Testis (tissue), 3 donors: Measurements from ENCODE around the gene FILIP1. TPM values are rescaled to one million over a fixed set of nuclear protein-coding genes. Genes with fewer than 3 reads are reported as not detected.

Experiments used
- DNase-seq: peaks from one replicate; pipeline ENCODE4 v3.0.0-alpha.2; 2019
- H3K27ac ChIP-seq, 2 donors: fragments of 200-600 bp; sonication (generic); one replicate each; pipeline ENCODE4 v1.5.1; 2019
- H3K27me3 ChIP-seq: fragments of 200-600 bp; sonication (generic); one replicate; pipeline ENCODE4 v1.5.1; 2019
- H3K36me3 ChIP-seq: fragments of 200-600 bp; sonication (generic); one replicate; pipeline ENCODE4 v1.5.1; 2017; ENCODE audit warnings: low read depth; ENCODE audit errors: missing control alignments
- H3K4me1 ChIP-seq: fragments of 200-600 bp; sonication (generic); one replicate; pipeline ENCODE4 v1.5.1; 2019
- H3K4me3 ChIP-seq, 2 donors: fragments of 200-600 bp; sonication (generic); one replicate each; pipeline ENCODE4 v1.5.1; 2017 to 2019
- H3K9me3 ChIP-seq: fragments of 200-600 bp; sonication (generic); one replicate; pipeline ENCODE4 v1.5.1; 2017
- POLR2A ChIP-seq: fragments of 450-650 bp; IDR thresholded peaks from one replicate; pipeline ENCODE4 v1.6.1; 2017; ENCODE audit warnings: antibody characterized with exemption, mild to moderate bottlenecking, moderate library complexity
- WGBS, 2 donors: methylation state at CpG; one replicate each; pipeline ENCODE4 v1.1.5; 2018; 5-methylcytosine and 5-hydroxymethylcytosine counted together
- intact Hi-C: fragments of 100-400 bp; cut with DNase I; formaldehyde crosslinking; loops from one replicate; pipeline ENCODE4 v1.15.1; 2023; ENCODE audit warnings: low total_unique reads
- polyA plus RNA-seq: library from polyadenylated mRNA; stranded (reverse); fragments of 350-450 nt; fragmentation: Illumina TruSeq; extraction: RNeasy Lipid Tissue Mini Kit (QIAGEN cat#74804); gene quantifications from one replicate; pipeline ENCODE4 v1.2.3, GENCODE V29; 2014; ENCODE audit warnings: low read depth, low replicate concordance; ENCODE audit not compliant: insufficient read depth
- total RNA-seq, 2 donors: library from RNA; depleted of rRNA; stranded (reverse); fragments of >200 nt; gene quantifications; one replicate each; pipeline ENCODE4 v1.2.3, GENCODE V29; 2016
- TF ChIP-seq, protein P1 (sequence below), 3 experiments: fragments of 450-650 bp in 2 of 3; fragments of 200-600 bp in 1 of 3; sonication (generic) in 1 of 3; IDR thresholded peaks; one replicate each; pipeline ENCODE4 v1.5.1; 2016 to 2019; ENCODE audit warnings: antibody characterized with exemption in 3 of 3, mild to moderate bottlenecking in 2 of 3, moderate library complexity in 1 of 3

FILIP1 gene
- total and polyA plus RNA-seq, 3 donors from 2014 or later, result 2.0 to 3.1 (median 2.7) TPM

- TF ChIP-seq, protein P1, sequence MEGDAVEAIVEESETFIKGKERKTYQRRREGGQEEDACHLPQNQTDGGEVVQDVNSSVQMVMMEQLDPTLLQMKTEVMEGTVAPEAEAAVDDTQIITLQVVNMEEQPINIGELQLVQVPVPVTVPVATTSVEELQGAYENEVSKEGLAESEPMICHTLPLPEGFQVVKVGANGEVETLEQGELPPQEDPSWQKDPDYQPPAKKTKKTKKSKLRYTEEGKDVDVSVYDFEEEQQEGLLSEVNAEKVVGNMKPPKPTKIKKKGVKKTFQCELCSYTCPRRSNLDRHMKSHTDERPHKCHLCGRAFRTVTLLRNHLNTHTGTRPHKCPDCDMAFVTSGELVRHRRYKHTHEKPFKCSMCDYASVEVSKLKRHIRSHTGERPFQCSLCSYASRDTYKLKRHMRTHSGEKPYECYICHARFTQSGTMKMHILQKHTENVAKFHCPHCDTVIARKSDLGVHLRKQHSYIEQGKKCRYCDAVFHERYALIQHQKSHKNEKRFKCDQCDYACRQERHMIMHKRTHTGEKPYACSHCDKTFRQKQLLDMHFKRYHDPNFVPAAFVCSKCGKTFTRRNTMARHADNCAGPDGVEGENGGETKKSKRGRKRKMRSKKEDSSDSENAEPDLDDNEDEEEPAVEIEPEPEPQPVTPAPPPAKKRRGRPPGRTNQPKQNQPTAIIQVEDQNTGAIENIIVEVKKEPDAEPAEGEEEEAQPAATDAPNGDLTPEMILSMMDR (IDR thresholded peaks at IDR 0.05), result no peak
- TF ChIP-seq POLR2A, result no peak
- no peak overlapping the region for H3K4me3 ChIP-seq
- no peaks in the 10 kb centered on the region for H3K9me3 ChIP-seq
- no peaks in the 10 kb centered on the region for H3K4me1 ChIP-seq
- no peaks in the 10 kb centered on the region for H3K36me3 ChIP-seq
- no peaks in the 10 kb centered on the region for H3K27me3 ChIP-seq
- intact Hi-C loops, result no loop called here
- no peak overlapping the region for H3K27ac ChIP-seq
- DNase-seq, result no peak
- WGBS, 2 donors, result 83 to 91% methylated on average over 4 of the region's 4 CpGs
Measured at GRCh38 chr6:75337835-75338580, 155.6 kb downstream of the FILIP1 start.

DNA sequence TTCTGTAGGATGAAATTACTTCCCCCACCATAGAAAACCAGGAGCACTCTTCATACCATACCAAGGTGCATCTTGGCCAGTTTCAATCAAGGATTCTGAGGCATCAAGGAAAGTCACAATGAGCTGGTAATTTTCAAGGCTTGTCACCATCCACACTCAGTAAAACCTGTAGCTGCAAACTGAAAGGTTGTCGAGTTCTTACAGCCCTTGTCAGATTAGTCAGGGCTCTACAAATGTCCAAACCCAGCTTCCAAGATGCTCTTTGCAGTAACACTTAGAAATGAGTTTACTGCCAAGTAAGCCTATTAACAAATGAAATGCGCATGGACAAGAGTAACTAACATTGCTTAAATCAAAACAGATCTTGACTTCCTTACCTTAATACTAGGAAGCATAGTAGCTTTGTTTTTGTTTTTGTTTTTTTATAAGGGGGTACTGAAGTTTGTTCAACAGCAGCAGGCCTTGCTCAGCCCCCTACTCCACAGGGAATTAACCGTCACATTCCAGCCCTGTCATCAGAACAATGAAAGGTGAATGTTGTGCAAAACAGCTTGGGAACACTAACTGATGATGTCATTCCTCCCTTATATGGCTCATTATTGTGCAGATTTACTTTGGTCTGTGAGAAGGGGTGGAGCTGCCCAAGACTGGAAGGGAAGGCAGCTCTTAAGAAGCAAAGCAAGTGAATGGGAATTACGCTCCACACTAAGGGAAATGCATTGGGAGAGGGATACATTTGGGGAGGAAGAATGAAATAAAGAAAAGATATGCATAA is 159.1 kb downstream of the FILIP1 start:
- Histone ChIP-seq H3K27me3 (no peaks in the 10 kb centered on the region), H3K36me3 (no peaks in the 10 kb centered on the region), H3K27ac (peak overlapping the region in 1 of 2 donors; percentile 10), H3K4me1 (no peaks in the 10 kb centered on the region), H3K4me3 (no peak overlapping the region), H3K9me3 (no peaks in the 10 kb centered on the region)
- no peak for TF ChIP-seq POLR2A
- TF ChIP-seq, protein P1 (IDR thresholded peaks at IDR 0.05), result no peak
- 69 to 73% methylated on average over 4 of the region's 4 CpGs for WGBS, 2 donors
- intact Hi-C loops, result no loop called here
- DNase-seq, result no peak

- Histone ChIP-seq H3K36me3 (no peaks in the 10 kb centered on the region), H3K9me3 (no peaks in the 10 kb centered on the region), H3K4me3 (no peak overlapping the region), H3K27me3 (no peaks in the 10 kb centered on the region), H3K27ac (no peak overlapping the region), H3K4me1 (no peaks in the 10 kb centered on the region)
- intact Hi-C loops, result no loop called here
- no peak for TF ChIP-seq POLR2A
- TF ChIP-seq, protein P1 (IDR thresholded peaks at IDR 0.05), result no peak
- 52 to 82% methylated on average over 2 of the region's 2 CpGs for WGBS, 2 donors
- DNase-seq, result no peak
Measured at GRCh38 chr6:75333676-75334200, 159.9 kb downstream of the FILIP1 start.

DNA sequence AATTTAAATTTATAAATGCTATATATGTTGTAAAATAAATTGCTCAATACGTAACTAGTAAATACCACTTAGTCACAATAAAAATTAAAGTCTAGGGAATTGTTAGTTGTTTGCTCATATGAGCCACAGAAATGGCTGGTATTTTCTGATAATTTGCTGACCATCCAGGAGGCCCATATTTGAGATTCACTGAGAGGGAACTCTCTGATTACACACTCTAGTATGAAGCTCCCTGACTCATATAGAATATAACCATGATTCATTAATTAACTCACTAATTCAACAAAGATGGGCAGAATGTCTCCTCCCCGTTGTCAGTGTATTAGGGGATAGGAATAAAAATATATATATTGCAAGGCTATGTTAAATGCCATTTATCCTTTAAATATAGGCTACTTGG is 162.4 kb downstream of the FILIP1 start:
- WGBS, 2 donors, result 95 to 96% methylated on average over 2 of the region's 2 CpGs
- no peaks in the 10 kb centered on the region for H3K9me3 ChIP-seq

More for the DNA sequence above, 162.4 kb downstream of the FILIP1 start:
- no peak for TF ChIP-seq POLR2A
- TF ChIP-seq, protein P1 (IDR thresholded peaks at IDR 0.05), result no peak
- Histone ChIP-seq H3K27ac (no peak overlapping the region), H3K4me1 (no peaks in the 10 kb centered on the region), H3K4me3 (no peak overlapping the region), H3K27me3 (no peaks in the 10 kb centered on the region), H3K36me3 (no peaks in the 10 kb centered on the region)
- intact Hi-C loops, result no loop called here
- no peak for DNase-seq
